Stimulated activated CD4-positive, alpha-beta T cell treated with anti-CD3 and anti-CD28 coated beads, Interleukin-12 subunit alpha, Interleukin-12 subunit beta, amount 100 ng/mL, for 48 hours (primary cell): Measurements from ENCODE around the gene PDZD7.

Experiments used
- DNase-seq, 3 donors: peaks; one replicate each; pipeline ENCODE4 v3.0.0-alpha.2; 2020; ENCODE audit warnings: low read depth in 2 of 3, low spot score in 1 of 3

PDZD7 gene

GRCh38 chr10:101005361-101005760, 25.6 kb downstream of the PDZD7 start:
- no peak for DNase-seq

GRCh38 chr10:101003639-101004206, 27.2 kb downstream of the PDZD7 start:
- DNase-seq = no peak

GRCh38 chr10:101002456-101002855, 28.5 kb downstream of the PDZD7 start:
- no peak for DNase-seq

- no peak for DNase-seq
These were observed 29.3 kb downstream of the PDZD7 start for GRCh38 chr10:101001659-101002035.

- DNase-seq = no peak
These were observed 29.8 kb downstream of the PDZD7 start for GRCh38 chr10:101000915-101001658.

GRCh38 chr10:101000127-101000914, 30.6 kb downstream of the PDZD7 start:
- no peak for DNase-seq

GRCh38 chr10:100999742-101000126, 31.2 kb downstream of the PDZD7 start, which contains the start of gene LZTS2:
LZTS2 (plus strand) TSS chr10:100999808; CDS start chr10:101002539, 2,731 bp downstream.
- DNase-seq = no peak

GRCh38 chr10:100998991-100999741, 31.8 kb downstream of the PDZD7 start:
- peak; percentile 56 to 67 (median 63) for DNase-seq

GRCh38 chr10:100998183-100998990, 32.5 kb downstream of the PDZD7 start:
- peak; percentile 29 to 61 (median 54) for DNase-seq

- peak; percentile 44 to 69 (median 65) for DNase-seq
These were observed 33.4 kb downstream of the PDZD7 start for GRCh38 chr10:100997360-100998182.

- DNase-seq = peak in 1 of 3 donors; percentile 28
These were observed 34.1 kb downstream of the PDZD7 start for GRCh38 chr10:100996678-100997359.

GRCh38 chr10:100995181-100995580, 35.7 kb downstream of the PDZD7 start:
- no peak for DNase-seq

- no peak for DNase-seq
These were observed 36.8 kb downstream of the PDZD7 start for GRCh38 chr10:100993986-100994708.

GRCh38 chr10:100989088-100989487, 41.8 kb downstream of the PDZD7 start:
- no peak for DNase-seq

GRCh38 chr10:100988166-100988565, 42.8 kb downstream of the PDZD7 start:
- DNase-seq = no peak

- DNase-seq = no peak
These were observed 43.3 kb downstream of the PDZD7 start for GRCh38 chr10:100987685-100988049.

GRCh38 chr10:100986952-100987684, 43.8 kb downstream of the PDZD7 start, which contains the start of the genes MRPL43 and TWNK:
MRPL43 (minus strand) TSS chr10:100987497; CDS start chr10:100987443, 54 bp downstream.
TWNK (plus strand) TSS chr10:100987543; CDS start chr10:100988211, 668 bp downstream.
- DNase-seq = peak; percentile 74 to 82 (median 82)

GRCh38 chr10:100986623-100986951, 44.3 kb downstream of the PDZD7 start:
- no peak for DNase-seq
